NCI-H446 treated with DMSO at 0.1 percent for 48 hours (cell line): ENCODE results near the gene SERTAD1.

ENCODE experiments used
- DNase-seq: peaks from one replicate; lab custom pipeline; 2025; lab: John Stamatoyannopoulos, UW

Gene SERTAD1

DNA sequence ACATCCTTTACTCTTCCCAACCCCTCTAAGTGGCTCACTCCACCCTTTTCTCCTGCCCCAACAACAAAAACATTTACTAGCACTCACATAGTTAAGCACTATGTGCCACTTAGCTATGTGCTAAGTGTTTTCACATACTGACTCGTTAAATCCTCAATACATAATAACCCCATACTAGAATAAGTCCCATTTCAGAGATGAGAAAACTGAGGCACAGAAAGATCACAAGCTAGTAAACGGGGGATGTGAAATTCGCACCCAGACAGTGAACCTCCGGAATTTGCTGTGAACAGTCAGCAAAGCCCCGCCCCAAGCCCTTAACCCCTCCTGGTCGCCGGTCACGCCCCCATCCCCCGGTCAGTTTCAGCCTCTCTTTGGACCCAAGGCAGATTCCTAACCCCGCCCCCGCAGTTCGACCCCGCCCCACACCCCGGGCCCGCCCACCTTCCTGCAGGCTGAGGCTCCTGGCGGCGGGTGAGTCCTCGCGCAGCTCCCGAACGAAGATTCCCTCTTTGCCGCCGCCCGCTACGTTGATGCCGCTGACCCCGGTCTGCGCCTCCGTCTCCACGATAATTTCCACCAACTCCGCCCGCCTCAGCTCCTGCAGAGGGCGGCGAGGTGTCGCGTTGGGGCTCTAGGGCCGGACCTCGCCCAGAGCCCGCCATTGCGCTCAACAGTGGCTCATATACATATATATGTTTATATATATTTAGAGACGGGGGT is 22.4 kb downstream of the SERTAD1 start:
- peak; percentile 45 for DNase-seq

DNA sequence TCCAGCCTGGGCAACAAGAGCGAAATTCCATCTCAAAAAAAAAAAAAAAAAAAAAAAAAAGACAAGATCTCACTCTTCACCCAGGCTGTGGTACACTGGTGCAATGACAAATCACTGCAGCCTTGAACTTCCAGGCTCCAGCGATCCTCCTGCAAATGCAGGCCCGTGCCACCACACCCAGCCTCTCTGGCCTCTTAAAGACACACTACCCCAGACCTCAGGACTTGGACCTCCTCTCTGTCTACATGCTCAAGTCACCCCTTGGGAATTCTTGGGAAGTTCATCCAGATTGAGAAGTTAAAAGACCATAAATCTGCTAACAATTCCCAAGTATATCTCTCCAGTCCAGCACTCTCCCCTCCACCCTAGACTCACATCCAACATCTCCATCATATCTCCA is 25.2 kb downstream of the SERTAD1 start:
- no peak for DNase-seq

DNA sequence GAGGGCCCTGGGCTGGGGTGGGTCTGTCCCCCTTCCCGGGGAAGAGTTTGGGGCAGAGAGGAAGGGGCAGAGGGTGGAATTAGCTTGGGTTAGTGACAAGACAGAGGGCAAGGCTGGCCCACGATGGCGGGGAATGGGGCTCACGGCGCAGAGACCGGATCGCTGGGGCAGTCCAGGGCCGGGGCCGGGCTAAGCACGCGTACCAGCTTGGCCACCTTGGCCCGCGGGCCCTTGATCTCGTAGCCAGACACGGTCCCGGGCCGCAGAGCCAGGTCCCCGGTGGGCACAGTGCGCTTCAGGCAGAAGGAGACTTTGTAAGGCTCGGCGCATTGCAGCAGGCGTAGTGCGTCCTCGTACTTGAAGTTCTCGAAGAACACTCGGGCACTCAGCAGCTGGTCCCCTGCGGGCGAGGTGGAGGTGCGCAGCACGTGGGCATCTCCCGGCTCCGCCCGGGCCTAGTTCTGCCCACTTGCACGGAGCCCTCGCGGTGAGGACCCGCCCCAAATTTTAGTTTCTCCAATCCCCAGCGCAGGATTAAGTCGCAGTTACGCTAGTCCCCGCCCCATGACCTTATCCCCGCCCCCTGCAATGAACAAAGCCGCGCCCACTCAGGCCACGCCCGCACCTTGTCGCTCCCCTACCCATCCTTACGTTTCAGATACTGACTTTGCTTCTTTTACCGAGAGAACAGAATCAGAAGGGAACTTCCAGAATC is 27.2 kb downstream of the SERTAD1 start:
- DNase-seq: no peak

DNA sequence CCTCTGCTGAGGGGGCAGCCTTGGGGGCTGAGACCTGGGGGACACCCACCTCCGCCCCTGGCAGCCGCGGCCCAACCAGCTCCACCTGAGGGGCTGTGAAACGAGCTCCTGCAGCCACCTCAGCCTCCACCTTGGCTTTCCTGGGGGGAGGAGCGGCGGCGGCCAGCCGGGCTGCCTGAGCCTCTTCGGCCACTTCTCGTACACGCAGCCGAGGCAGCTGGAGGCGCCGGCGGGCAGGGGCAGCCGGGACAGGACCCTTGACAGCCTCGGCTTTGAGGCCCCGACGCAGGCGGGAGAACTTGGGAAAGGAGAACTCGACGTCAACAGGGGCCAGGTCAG is 28.3 kb downstream of the SERTAD1 start:
- DNase-seq: no peak

DNA sequence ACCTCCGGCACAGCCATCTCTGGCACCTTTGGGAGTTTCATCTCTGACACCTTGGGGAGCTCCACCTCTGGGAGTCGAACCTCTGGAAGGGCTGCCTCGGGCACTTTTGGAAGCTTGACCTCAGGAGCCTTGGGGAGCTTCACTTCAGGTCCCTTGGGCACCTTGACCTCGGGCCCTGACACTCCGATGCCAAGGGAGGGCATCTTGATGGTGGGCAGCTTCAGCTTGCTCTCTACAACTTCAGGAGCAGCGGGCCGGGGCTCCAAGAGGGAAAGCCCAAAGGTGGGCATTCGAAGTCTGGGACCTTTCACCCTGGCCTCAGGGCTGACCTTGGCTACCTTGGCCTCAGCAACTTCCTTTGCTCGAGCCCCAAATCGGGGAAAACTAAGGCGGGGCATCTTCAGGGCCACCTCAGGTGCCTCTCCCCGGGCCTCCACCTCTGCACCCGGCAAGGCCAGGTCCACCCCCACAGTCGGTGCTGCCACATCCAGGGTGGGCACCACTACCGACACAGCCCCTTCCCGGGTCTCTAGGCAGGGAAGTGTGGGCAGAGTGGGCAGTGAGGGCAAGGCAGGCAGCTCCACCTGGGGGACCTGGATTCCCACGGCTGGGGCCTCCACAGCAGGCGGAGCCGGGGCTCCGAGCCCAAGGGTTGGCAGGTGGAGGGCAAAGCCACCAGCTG is 28.8 kb downstream of the SERTAD1 start:
- no peak for DNase-seq

DNA sequence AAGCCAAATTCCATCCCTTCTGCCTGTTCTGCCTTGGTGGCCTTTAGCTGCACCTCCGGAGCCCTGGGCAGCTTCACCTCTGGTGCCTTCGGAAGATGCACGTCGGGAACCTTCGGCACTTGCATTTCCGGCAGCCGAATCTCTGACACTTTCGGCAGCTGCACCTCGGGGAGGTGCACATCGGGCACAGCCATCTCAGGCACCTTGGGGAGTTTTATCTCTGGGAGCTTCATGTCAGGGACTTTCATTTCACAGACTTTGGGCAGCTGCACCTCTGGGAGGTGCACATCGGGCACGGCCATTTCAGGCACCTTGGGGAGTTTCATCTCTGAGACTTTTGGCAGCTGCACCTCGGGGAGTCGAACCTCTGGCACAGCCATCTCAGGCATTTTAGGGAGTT is 29.8 kb downstream of the SERTAD1 start:
- no peak for DNase-seq

DNA sequence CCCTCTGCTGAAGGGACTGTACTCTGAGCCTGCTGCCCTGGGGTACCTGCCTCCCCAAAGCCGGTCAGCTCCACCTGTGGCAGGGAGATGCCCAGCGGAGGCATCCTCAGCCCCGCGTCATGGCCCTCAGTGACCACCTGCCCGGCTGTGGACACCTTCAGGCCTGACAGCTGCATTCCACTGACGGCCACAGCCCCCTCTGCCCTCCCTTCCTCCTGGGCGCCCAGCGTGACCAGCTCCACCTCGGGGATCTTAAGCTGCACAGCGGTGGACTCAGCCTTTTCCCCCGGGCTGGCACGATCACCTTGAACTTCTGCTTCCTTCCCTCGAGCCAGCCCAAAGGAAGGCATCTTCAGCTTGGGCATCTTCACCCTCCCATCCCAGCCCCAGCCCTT is 31.0 kb downstream of the SERTAD1 start:
- DNase-seq: no peak

DNA sequence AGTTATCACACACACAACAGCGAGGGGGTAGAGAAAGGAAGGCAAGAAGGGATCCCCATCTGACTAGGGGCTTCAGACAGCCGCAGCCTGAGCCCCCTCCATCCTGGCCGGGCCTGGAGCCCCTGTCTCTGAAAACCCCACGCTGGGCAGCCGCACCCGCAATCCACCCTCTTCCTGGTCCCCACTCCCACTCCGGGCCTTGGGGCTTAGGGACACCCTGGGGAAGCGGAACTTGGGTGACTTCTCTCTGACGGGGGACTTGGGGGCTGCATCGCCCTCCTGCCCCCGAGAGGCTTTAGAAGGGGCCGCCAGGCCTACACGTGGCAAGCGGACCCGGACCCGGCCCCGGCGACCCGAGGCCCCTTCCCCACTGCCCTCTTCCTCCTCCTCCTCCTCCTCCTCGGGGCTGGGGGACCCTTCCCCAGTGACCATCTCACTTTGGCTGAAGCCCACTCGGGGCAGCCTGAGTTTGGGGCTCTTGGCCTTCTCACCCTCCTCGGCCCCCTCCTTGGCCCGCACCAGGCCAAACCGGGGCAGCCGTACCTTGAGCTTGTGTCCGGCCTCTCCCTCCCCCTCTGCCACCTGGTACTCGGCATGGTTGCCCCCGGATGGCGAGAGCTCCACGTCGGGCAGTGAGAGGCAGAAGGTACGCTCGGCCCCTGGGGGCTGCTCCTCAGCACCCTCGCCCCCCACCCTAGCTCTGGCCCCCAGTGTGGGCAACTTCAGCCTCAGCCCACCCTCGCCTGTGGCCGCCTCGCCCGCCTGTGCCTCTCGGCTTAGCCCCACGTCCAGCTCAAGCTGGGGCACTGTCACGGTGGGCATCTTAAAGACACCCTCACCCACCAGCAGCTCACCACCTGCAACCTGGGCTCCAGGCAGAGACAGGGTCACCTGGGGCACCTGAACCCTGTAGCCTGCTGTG is 31.6 kb downstream of the SERTAD1 start:
- DNase-seq: no peak

DNA sequence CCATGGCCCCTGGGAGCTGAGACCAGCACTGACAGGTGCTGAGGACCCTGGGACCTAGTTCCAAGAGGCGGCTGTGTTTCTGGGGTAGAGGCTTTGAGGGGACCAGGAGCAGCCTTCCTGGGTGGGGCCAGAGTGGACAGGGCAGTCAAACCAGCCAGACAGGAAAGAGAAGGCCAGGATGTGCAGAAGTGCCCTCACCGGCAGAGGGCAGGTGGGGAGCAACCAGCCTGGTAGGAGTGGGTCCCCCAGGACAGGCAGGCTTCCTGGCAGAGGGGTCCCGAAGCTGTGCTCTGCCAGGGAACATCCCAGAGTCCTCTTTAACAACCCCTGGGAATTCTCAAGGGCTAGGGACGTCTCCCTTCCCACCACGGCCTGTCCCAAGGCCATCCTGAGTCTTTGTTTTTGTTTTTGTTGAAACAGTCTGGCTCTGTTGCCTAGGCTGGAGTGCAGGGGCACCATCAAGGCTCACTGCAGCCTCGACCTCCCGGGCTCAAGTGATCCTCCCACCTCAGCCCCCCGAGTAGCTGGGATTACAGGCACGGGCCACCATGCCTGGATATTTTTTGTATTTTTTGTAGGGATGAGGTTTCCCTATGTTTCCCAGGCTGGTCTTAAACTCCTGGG is 32.8 kb downstream of the SERTAD1 start:
- DNase-seq: no peak

DNA sequence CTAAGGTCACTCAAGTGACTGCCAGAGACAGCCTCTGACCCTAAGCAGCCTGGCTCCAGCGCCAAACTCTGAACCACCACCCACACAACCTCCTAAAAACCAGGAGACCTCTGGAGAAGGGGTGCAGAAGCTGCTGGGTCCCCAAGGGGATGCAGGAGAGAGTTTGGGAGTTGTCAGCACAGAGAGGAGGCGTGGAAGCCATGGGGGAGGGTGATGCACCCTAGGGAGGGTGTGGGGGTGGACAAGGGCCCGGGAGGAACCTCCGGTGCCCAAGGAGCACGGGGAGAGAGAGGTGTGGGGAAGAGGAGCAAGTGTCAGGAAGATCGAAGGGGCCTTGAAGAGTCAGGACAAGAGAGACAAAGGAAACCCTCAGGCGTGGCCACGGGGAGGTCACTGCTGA is 33.7 kb downstream of the SERTAD1 start:
- DNase-seq: no peak

DNA sequence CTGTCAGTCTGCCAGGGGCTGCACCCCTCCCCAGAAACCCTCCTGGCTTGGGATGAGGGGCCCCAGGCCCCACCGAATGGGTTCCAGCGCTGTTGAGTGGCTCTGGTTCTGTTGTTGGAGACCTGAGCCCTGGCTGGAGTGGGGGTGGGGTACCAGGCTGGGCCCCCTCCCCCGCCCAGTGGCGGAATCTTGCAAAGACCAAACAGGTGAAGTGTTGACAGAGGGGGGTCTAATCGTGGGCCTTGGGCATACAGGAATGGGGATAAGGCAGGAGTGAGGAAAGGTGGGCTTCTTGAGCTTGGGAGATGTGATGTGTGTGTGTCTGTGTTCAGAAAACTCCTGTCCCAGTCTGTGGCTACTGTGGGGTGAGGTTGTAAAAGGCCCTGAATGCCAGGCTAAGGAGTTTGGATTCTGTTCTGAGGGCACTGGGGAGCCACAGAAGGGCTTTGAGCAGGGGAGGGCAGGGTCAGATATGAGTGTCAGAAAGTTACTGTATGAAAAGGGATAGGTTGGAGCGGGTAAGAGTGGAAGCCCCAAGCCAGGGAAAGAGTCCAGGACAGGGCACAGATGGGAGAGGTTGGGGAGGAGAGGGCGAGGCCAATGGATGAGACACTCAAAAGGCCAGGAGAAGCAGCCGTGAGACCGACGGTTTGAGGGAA is 35.6 kb downstream of the SERTAD1 start, which contains the start of gene HIPK4:
HIPK4 (minus strand) TSS at position 98 of the 659 bp plus-strand sequence. CDS start 279 bp downstream, outside the sequence.
- no peak for DNase-seq

DNA sequence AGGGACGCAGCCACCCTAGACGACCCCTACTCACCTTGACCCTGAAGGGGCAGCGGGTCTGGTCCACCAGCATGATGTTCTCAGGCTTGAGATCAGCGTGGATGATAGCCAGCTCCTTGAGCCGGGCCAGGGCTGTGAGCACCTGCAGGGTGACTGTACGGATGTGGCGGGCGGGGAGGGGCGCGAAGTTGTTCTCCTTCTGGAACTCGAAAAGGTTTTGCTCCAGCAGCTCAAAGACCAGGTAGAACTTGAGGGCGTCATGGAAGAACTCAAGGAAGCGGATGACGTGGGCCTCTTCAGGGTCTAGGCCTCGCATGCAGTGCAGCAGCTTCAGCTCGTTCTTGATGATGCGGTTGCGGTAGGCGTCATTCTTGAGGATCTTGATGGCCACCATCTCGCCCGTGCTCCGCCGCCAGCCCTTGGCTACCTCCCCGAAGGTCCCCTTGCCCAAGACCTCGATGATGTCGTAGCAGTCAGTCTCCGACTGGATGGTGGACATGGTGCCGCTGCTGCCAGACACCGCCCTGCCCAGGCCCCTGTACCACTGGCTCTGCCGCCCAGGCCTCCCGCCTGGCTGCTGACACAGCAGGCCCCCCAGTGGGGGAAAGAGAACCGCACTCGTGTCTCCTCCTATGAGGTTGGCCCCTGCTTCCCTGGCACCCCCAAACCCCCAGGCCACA is 36.2 kb downstream of the SERTAD1 start:
- no peak for DNase-seq

DNA sequence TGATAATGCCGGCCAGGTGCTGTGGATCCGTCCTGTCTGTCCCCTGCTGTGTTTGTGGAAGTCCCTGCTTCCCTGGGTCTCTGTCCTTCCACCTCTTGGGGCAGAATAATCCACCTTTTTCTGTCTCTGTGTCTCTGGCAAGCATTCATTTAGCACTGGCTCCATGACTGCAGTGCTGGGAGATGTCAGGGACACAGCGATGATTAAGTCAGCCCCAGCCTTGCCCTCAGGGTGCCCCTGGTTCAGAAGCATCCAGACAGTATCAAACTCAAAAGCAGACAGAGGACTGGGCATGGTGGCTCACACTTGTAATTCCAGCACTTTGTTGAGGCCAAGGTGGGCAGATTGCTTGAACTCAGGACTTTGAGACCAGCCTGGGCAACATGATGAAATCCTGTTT is 37.3 kb downstream of the SERTAD1 start:
- no peak for DNase-seq

DNA sequence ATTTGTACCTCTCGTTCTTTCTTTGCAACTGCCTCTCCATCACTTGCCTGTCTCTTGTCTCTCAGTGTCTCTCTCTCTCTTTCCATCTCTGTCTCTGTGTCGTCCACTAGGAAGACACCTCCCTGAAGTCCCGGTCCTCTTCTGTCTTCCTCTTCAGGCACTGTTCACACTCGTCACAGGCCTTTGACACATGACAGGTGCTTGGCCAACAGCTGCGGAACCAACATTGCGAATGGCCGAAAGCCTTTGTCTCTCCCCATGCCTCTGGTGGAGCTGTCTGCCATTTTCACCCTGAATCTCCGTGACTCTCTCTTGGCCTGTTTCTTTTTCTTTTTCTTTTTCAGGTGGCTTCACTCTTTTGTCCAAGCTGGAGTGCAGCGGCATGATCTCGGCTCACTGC is 38.6 kb downstream of the SERTAD1 start:
- no peak for DNase-seq

DNA sequence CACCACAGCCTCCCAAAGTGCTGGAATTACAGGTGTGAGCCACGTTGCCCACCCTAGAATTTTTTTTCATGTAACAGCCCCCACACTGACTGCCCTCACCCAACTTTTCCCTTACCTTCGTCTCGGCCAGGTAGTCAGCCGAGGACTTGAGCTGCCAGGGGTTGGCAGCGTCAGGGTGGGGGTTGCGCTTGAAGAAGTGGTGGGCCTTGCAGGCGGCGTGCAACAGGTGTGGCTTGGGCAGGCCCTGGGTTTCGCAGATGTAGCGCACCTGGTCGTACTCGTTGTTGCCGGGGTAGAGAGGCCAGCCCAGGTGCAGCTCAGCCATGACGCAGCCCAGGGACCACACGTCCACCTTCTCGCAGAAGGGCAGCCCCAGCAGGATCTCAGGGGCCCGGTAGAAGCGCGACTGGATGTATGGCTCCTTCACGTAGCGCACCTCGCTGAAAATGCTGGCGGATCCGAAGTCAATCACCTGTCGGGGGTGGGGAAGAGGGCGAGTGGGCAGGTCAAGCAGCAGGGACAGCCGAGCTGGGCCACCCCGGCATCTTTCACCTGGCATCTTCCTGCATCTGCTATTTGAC is 42.0 kb downstream of the SERTAD1 start:
- DNase-seq: no peak

DNA sequence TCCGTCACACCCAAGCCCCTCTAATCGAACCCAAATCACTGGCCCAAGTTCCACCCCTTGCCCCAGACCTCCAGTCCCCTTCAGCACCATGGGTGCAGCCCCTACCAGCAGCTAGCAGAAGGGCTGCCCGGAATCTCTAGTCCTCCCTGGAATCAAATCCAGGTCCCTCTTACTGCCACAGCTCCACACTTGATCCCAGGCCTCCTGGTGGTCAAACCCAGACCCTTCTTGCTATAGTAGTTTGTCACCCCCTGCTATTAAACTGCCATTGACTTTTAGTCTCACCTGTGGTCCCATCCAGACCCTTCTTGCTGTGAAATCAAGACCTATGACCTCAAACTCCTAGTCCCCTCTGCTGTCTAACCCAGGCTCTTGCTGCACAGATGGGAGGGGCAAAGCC is 44.5 kb downstream of the SERTAD1 start:
- DNase-seq: no peak

DNA sequence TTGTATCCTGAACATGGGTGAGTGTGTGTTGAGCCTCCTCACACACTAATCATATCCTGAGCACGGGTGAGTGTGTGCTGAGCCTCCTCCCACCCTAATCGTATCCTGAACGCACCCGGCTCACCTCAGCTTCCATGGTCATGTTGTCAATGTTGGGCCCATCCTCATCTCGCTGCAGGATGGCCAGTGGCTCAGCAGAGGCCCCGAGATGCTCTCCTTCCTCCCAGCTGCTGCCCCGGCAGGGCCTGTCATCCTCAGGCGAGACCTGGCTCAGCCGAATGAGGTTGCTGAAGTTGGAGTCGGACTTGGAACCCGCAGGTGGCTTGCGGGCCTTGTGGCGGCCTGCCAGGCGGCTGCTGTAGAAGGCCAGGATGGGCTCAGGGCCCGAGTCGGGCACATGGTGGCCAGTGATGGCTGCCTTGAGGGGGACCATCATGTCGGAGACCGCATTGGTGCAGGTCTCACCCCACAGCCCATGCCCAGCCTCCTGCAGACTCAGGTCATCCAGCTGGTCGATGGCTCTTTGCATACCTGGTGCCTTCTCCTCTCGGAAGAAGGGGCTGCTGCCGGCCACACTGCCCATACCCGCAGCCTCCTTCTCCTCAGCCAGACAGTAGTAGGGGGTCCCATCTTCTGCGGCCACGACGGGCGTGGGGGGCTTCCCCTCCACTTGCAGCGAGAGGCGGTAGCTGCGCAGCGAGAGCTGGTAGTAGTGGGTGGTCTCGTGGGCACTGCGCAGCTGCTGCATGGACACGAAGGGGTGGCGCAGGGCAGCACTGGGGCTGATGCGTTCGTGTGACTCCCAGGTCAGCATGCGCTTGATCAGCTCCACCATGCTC is 45.4 kb downstream of the SERTAD1 start:
- DNase-seq: no peak

DNA sequence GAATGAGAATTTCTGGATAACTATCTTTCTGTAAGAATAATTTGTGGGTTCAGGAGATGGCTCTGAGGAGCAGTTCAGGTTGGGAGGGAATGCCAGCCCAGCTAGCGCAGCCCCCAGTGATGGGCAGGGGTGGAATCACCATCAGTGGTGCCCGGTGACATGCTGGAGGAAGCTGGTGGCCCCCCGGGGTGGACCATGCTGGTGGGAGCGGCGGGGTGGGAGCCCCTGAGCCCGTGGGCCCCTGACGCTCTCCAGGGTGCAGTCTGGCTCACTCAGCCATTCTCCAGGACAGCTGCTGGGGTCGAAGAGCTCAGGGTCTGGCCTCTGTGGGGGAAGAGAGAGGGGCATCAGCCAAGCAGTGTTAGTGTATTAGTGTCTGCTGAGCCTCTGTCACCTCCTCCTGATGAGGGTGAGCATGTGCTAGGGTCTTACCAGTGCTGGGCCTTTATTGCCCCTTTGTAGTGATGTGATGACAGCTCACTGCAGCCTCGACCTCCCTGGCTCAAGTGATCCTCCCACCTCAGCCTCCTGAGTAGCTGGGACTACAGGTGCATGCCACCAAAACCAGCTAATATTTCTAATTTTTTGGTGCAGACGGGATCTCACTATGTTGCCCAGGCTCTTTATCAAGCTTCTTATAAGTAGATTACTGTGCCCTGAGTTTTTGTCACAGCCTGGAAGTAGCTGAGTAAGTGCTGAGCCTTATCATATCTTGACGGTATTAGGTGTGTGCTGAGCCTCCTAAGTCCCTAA is 46.2 kb downstream of the SERTAD1 start:
- DNase-seq: no peak

DNA sequence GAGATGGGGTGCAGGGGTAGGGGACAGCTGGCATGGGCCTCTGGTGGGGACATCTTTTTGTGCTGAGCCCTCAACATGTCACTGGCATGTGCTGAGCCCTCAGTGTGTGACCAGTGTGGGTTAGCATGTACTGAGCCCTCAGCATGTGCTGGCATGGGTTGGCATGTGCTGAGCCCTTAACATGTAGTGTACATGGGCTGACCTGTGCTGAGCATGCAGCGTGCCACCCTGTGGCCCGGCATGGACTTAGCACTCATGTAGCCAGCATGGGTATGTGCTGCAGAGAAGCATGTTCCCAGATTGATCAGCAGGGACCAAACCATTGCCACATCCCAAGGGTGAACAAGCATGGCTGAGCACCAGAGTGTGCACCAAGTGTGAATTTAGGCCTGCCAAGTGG is 47.3 kb downstream of the SERTAD1 start:
- no peak for DNase-seq
